ENCODE data around the gene IL5RA.

IL5RA gene

DNA sequence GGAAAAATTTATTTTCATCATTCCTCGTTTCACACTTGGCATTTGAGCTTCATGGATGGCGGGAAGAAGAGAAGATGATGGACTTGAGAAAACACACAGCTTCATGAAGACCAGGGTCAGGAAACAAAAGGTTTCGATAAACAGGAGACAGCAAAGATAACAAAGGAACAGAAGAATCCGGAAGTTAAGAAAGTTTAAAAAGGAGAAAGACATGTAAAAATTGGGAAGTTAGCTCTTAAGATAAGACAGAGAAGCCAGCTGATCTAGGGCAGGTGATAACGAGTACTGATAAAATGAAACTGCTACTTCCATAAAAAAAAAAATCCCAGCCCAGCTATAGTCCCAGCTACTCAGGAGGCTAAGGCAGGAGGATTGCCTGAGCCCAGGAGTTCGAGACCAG lies 23.9 kb downstream of the IL5RA start:
- Histone ChIP-seq H3K27ac (replicated peaks) (peak overlapping the region; percentile 37), H3K4me3 (replicated peaks; ENCODE audit: insufficient read depth, low read length) (no peak overlapping the region), H3K27me3 (ENCODE audit: insufficient read depth, poor library complexity, severe bottlenecking) (no peaks in the 10 kb centered on the region)
- no peak for TF ChIP-seq CTCF (IDR thresholded peaks at IDR 0.05; ENCODE audit: insufficient read depth, low read length)
- no peak for TF ChIP-seq SPI1 (IDR thresholded peaks at IDR 0.05; ENCODE audit: borderline replicate concordance, low read depth)
- TF ChIP-seq, protein P1, sequence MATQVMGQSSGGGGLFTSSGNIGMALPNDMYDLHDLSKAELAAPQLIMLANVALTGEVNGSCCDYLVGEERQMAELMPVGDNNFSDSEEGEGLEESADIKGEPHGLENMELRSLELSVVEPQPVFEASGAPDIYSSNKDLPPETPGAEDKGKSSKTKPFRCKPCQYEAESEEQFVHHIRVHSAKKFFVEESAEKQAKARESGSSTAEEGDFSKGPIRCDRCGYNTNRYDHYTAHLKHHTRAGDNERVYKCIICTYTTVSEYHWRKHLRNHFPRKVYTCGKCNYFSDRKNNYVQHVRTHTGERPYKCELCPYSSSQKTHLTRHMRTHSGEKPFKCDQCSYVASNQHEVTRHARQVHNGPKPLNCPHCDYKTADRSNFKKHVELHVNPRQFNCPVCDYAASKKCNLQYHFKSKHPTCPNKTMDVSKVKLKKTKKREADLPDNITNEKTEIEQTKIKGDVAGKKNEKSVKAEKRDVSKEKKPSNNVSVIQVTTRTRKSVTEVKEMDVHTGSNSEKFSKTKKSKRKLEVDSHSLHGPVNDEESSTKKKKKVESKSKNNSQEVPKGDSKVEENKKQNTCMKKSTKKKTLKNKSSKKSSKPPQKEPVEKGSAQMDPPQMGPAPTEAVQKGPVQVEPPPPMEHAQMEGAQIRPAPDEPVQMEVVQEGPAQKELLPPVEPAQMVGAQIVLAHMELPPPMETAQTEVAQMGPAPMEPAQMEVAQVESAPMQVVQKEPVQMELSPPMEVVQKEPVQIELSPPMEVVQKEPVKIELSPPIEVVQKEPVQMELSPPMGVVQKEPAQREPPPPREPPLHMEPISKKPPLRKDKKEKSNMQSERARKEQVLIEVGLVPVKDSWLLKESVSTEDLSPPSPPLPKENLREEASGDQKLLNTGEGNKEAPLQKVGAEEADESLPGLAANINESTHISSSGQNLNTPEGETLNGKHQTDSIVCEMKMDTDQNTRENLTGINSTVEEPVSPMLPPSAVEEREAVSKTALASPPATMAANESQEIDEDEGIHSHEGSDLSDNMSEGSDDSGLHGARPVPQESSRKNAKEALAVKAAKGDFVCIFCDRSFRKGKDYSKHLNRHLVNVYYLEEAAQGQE (IDR thresholded peaks at IDR 0.05; ENCODE audit: insufficient replicate concordance, low read depth), result no peak
- TF ChIP-seq POLR2AphosphoS5 (IDR thresholded peaks at IDR 0.05; ENCODE audit: low read depth), result no peak
- no peak for TF ChIP-seq GABPA (IDR thresholded peaks at IDR 0.05; ENCODE audit: low read depth)
- peak in 1 of 2 experiments; percentile 12 for DNase-seq (ENCODE audit: low read depth in 1 of 2, low spot score in 1 of 2)

DNA sequence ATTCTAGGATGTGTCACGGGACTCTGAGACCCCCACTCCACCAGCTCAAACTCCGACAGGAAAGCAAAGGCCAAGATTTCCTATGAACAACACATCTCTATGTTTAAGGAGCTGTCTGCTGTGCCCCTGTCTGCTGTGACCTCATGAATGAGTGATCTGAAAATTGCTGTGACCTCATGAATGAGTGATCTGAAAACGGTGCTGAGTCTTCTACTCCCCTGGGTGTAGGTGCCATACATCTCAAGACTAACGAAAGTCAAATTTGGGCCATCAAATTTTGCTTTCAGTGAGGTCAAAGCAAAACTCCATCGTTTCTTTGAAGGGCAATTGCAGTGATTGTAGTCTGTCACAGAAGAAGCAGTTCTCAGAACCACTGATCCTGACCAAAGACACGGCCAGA lies 24.4 kb downstream of the IL5RA start:
- H3K4me3 ChIP-seq (replicated peaks; ENCODE audit: insufficient read depth, low read length), result no peak overlapping the region
- DNase-seq (ENCODE audit: low read depth in 1 of 2, low spot score in 1 of 2), result no peak
- no peaks in the 10 kb centered on the region for H3K27me3 ChIP-seq (ENCODE audit: insufficient read depth, poor library complexity, severe bottlenecking)
- no peak overlapping the region; the same call in 1 of the 2 replicates for H3K27ac ChIP-seq (replicated peaks)
- no peak for TF ChIP-seq POLR2AphosphoS5 (IDR thresholded peaks at IDR 0.05; ENCODE audit: low read depth)
- TF ChIP-seq, protein P1 (IDR thresholded peaks at IDR 0.05; ENCODE audit: insufficient replicate concordance, low read depth), result no peak
- no peak for TF ChIP-seq CTCF (IDR thresholded peaks at IDR 0.05; ENCODE audit: insufficient read depth, low read length)
- TF ChIP-seq SPI1 (IDR thresholded peaks at IDR 0.05; ENCODE audit: borderline replicate concordance, low read depth), result no peak
- TF ChIP-seq GABPA (IDR thresholded peaks at IDR 0.05; ENCODE audit: low read depth), result no peak

DNA sequence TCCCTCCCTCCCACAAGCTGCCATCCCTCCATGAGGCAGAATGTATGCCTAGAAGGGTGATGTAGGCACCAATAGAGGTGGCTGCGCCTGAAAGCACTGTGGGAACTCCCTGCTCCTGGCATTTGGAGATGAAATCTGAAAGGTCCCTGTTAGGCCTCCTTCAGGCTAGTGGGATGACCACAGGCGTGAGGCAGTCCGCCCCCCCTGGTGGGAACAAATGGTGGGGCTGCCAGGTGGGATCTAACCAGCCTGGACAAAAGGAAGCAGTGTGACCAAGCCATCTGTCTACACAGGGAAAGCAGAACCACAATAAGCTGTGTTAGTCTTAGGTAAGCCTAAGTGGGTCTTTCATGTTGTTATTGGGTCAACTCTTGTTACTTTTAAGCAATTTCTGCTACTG lies 25.3 kb downstream of the IL5RA start:
- Histone ChIP-seq H3K4me3 (replicated peaks; ENCODE audit: insufficient read depth, low read length) (no peak overlapping the region), H3K27ac (replicated peaks) (no peak overlapping the region), H3K27me3 (ENCODE audit: insufficient read depth, poor library complexity, severe bottlenecking) (no peaks in the 10 kb centered on the region)
- DNase-seq (ENCODE audit: low read depth in 1 of 2, low spot score in 1 of 2), result peak; percentile 10 to 23
- TF ChIP-seq GABPA (IDR thresholded peaks at IDR 0.05; ENCODE audit: low read depth), result no peak
- TF ChIP-seq CTCF (IDR thresholded peaks at IDR 0.05; ENCODE audit: insufficient read depth, low read length), result no peak

GRCh38 chr3:3082234-3082924 lies 27.8 kb downstream of the IL5RA start:
- DNase-seq (ENCODE audit: low read depth in 1 of 2, low spot score in 1 of 2), result no peak
- H3K27me3 ChIP-seq (ENCODE audit: insufficient read depth, poor library complexity, severe bottlenecking), result no peaks in the 10 kb centered on the region
- no peak overlapping the region for H3K27ac ChIP-seq (replicated peaks)
- no peak overlapping the region for H3K4me3 ChIP-seq (replicated peaks; ENCODE audit: insufficient read depth, low read length)
- peak; percentile 62; the same call in 1 of the 2 replicates for TF ChIP-seq SPI1 (IDR thresholded peaks at IDR 0.05; ENCODE audit: borderline replicate concordance, low read depth)
- TF ChIP-seq, protein P1 (IDR thresholded peaks at IDR 0.05; ENCODE audit: insufficient replicate concordance, low read depth), result no peak

Measured in HL-60 (cell line).